Measurements from ENCODE around the gene DGKK. TPM values are rescaled to one million over a fixed set of nuclear protein-coding genes. Genes with fewer than 3 reads are reported as not detected.

Gene DGKK
- polyA plus RNA-seq, 1 donor (not counting 4 experiments of a cell fraction or from before 2014, with no cell fraction given), result not detected

DNA sequence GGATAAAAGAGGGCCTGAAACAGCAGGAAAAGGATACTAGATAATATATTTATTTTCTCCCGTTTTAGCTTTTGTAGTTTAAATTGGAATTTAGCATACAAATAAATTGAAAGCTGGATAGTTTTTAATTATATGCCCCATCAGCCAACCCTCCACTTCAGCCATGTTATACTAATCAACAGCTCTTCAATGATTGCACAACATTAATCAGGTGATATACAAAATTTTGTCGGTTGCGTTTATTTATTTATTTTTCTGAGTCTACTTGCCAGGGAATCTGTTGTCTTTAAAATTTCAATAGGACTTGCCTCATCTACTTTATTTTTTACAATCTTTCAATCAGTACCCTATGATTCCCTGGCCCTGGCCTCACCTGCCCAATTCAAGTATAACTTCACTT lies 12.1 kb downstream of the DGKK start:
- no peak for DNase-seq (ENCODE audit: low read depth, low spot score)
- H4K20me1 ChIP-seq (ENCODE audit: control insufficient read depth, extremely low read depth, insufficient read depth, low read length), result no peaks in the 10 kb centered on the region
- no peak overlapping the region for H3K9ac ChIP-seq (ENCODE audit: control insufficient read depth, extremely low read depth, insufficient read depth, low read length)
- no peaks in the 10 kb centered on the region for H3K36me3 ChIP-seq (ENCODE audit: control insufficient read depth in 2 of 2, extremely low read depth in 1 of 2, insufficient read depth in 2 of 2, low read length in 2 of 2)
- H3K9me1 ChIP-seq (ENCODE audit: control insufficient read depth, extremely low read depth, insufficient read depth, low read length), result no peaks in the 10 kb centered on the region
- no peak overlapping the region for H3K27ac ChIP-seq (ENCODE audit: control insufficient read depth, insufficient read depth, low read length)
- no peaks in the 10 kb centered on the region for H3K4me1 ChIP-seq (ENCODE audit: control insufficient read depth, extremely low read depth, insufficient read depth, low read length)
- no peaks in the 10 kb centered on the region for H3K9me3 ChIP-seq (ENCODE audit: control insufficient read depth, low read depth, low read length)
- no peak for TF ChIP-seq EZH2 (IDR thresholded peaks at IDR 0.05; ENCODE audit: low read length)
- no peak for TF ChIP-seq CTCF (optimal IDR thresholded peaks at IDR 0.05 in 1 of 3, IDR thresholded peaks at IDR 0.05 in 1 of 3, conservative IDR thresholded peaks at IDR 0.05 in 1 of 3; ENCODE audit: extremely low read depth in 1 of 3, insufficient read depth in 2 of 3, low read length in 3 of 3)
- H3K79me2 ChIP-seq (ENCODE audit: control insufficient read depth, insufficient read depth, low read length), result no peaks in the 10 kb centered on the region
- H3K4me3 ChIP-seq (ENCODE audit: control insufficient read depth in 2 of 3, extremely low read depth in 1 of 3, insufficient read depth in 2 of 3, low read depth in 1 of 3, low read length in 3 of 3), result no peak overlapping the region
- FAIRE-seq, result no peak
- peaks cover 5% of the 10 kb centered on the region for H3K27me3 ChIP-seq (ENCODE audit: control insufficient read depth, extremely low read depth, insufficient read depth, low read length)
- dilution Hi-C loops (cut with MboI; ENCODE audit: extremely low pct_ligation_motif_present, low sequenced_read_pairs), result no loop called here
- no peak overlapping the region for H2AFZ ChIP-seq (ENCODE audit: control insufficient read depth, low read length)
- no peak overlapping the region for H3K4me2 ChIP-seq (ENCODE audit: control insufficient read depth, extremely low read depth, insufficient read depth, low read depth, low read length)

DNA sequence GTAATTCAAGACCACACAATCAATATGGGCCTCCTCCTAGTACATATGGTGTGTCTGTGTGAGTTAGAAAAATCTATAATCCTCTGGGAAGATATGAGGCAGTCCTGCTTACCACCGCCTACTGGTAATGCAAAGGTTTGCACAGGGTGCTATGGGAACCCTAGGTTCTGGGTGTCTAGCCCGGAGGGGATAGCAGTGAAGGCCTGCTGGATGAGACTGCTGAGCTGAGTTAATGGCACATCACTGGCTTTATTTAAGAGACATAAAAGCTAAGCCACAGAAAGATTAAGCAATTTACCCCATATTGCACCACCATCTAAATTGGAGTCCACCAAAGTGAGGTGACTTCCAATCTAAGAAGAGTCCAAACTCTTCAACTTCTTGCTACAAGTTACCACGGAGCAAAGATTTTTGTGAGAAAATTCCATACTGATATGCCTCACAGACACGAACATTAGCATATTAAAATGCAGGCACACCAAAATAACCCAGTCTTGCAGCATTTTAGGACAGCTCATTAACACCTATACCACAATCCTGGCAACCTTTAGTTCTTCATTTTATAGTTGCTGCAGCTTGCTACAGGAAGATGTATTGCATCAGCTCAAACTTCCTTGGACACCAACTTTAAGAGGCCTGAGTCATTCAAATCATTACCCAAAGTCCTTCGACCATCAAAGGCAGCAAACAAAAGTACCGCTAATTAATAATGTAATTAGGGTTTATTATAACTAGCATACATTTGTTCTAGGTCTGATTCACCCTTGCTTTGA lies 13.7 kb downstream of the DGKK start:
- H3K9me3 ChIP-seq (ENCODE audit: control insufficient read depth, low read depth, low read length), result no peaks in the 10 kb centered on the region
- dilution Hi-C loops (cut with MboI; ENCODE audit: extremely low pct_ligation_motif_present, low sequenced_read_pairs), result no loop called here
- peaks cover 5% of the 10 kb centered on the region for H3K27me3 ChIP-seq (ENCODE audit: control insufficient read depth, extremely low read depth, insufficient read depth, low read length)
- H3K27ac ChIP-seq (ENCODE audit: control insufficient read depth, insufficient read depth, low read length), result no peak overlapping the region
- H3K9me1 ChIP-seq (ENCODE audit: control insufficient read depth, extremely low read depth, insufficient read depth, low read length), result no peaks in the 10 kb centered on the region
- H3K36me3 ChIP-seq (ENCODE audit: control insufficient read depth in 2 of 2, extremely low read depth in 1 of 2, insufficient read depth in 2 of 2, low read length in 2 of 2), result no peaks in the 10 kb centered on the region
- DNase-seq (ENCODE audit: low read depth, low spot score) (no peak), FAIRE-seq (no peak)
- H3K4me3 ChIP-seq (ENCODE audit: control insufficient read depth in 2 of 3, extremely low read depth in 1 of 3, insufficient read depth in 2 of 3, low read depth in 1 of 3, low read length in 3 of 3), result no peak overlapping the region
- H3K4me2 ChIP-seq (ENCODE audit: control insufficient read depth, extremely low read depth, insufficient read depth, low read depth, low read length), result no peak overlapping the region
- H3K4me1 ChIP-seq (ENCODE audit: control insufficient read depth, extremely low read depth, insufficient read depth, low read length), result no peaks in the 10 kb centered on the region
- TF ChIP-seq CTCF (optimal IDR thresholded peaks at IDR 0.05 in 1 of 3, IDR thresholded peaks at IDR 0.05 in 1 of 3, conservative IDR thresholded peaks at IDR 0.05 in 1 of 3; ENCODE audit: extremely low read depth in 1 of 3, insufficient read depth in 2 of 3, low read length in 3 of 3), result no peak
- no peak for TF ChIP-seq EZH2 (IDR thresholded peaks at IDR 0.05; ENCODE audit: low read length)
- H3K9ac ChIP-seq (ENCODE audit: control insufficient read depth, extremely low read depth, insufficient read depth, low read length), result no peak overlapping the region
- no peak overlapping the region for H2AFZ ChIP-seq (ENCODE audit: control insufficient read depth, low read length)
- no peaks in the 10 kb centered on the region for H3K79me2 ChIP-seq (ENCODE audit: control insufficient read depth, insufficient read depth, low read length)
- H4K20me1 ChIP-seq (ENCODE audit: control insufficient read depth, extremely low read depth, insufficient read depth, low read length), result no peaks in the 10 kb centered on the region
